ENCODE results near the gene STPG2.
A peak's percentile ranks its signal among the peaks of the same experiment; 100 is the strongest.
"Not testable (repeated sequence)": the region's sequence is repeated elsewhere in the genome, so short reads cannot be mapped to it uniquely, and the experiment has no call there.

STPG2 gene

GRCh38 chr4:97786306-97786920 lies 356.9 kb downstream of the STPG2 start:
- peak; percentile 64 for DNase-seq

GRCh38 chr4:97778174-97778573 lies 365.1 kb downstream of the STPG2 start:
- no peak for DNase-seq

- DNase-seq, result no peak
Measured at GRCh38 chr4:97774347-97774989, 368.8 kb downstream of the STPG2 start.

GRCh38 chr4:97770222-97770621 lies 373.1 kb downstream of the STPG2 start:
- DNase-seq, result no peak

GRCh38 chr4:97762115-97762512 lies 381.2 kb downstream of the STPG2 start:
- DNase-seq, result no peak

- DNase-seq, result no peak
Measured at GRCh38 chr4:97761445-97762114, 381.7 kb downstream of the STPG2 start.

GRCh38 chr4:97759785-97760184 lies 383.5 kb downstream of the STPG2 start:
- no peak for DNase-seq

GRCh38 chr4:97752599-97752998 lies 390.7 kb downstream of the STPG2 start:
- no peak for DNase-seq

- no peak for DNase-seq
Measured at GRCh38 chr4:97747945-97748344, 395.3 kb downstream of the STPG2 start.

- DNase-seq, result peak; percentile 83
Measured at GRCh38 chr4:97720869-97721432, 422.3 kb downstream of the STPG2 start.

GRCh38 chr4:97691111-97691605 lies 452.1 kb downstream of the STPG2 start:
- no peak for DNase-seq

- DNase-seq, result no peak
Measured at GRCh38 chr4:97670703-97671269, 472.5 kb downstream of the STPG2 start.

- no peak for DNase-seq
Measured at GRCh38 chr4:97665553-97665952, 477.7 kb downstream of the STPG2 start.

GRCh38 chr4:97664741-97665140 lies 478.5 kb downstream of the STPG2 start:
- DNase-seq, result no peak

- no peak for DNase-seq
Measured at GRCh38 chr4:97662133-97662532, 481.1 kb downstream of the STPG2 start.

GRCh38 chr4:97656044-97656720 lies 487.1 kb downstream of the STPG2 start:
- DNase-seq, result no peak

- no peak for DNase-seq
Measured at GRCh38 chr4:97653701-97654100, 489.6 kb downstream of the STPG2 start.

- no peak for DNase-seq
Measured at GRCh38 chr4:97646997-97647396, 496.3 kb downstream of the STPG2 start.

- no peak for DNase-seq
Measured at GRCh38 chr4:97645071-97645821, 498.0 kb downstream of the STPG2 start.

- no peak for DNase-seq
Measured at GRCh38 chr4:97643179-97643578, 500.1 kb downstream of the STPG2 start.

- no peak for DNase-seq
Measured at GRCh38 chr4:97639961-97640360, 503.3 kb downstream of the STPG2 start.

- DNase-seq, result not testable (repeated sequence)
Measured at GRCh38 chr4:97633831-97634230, 509.4 kb downstream of the STPG2 start.
